Measurements from ENCODE around the gene PDGFA.

Gene PDGFA

GRCh38 chr7:514651-515598 lies 4.7 kb downstream of the PDGFA start:
- no peak for DNase-seq (ENCODE audit: extremely low read depth, low read depth)
- no peak for TF ChIP-seq CTCF (IDR thresholded peaks at IDR 0.05; ENCODE audit: low read depth, low read length, missing control alignments)
- no peak overlapping the region for H3K4me3 ChIP-seq (replicated peaks; ENCODE audit: low read depth, low read length)

- no peak for DNase-seq (ENCODE audit: extremely low read depth, low read depth)
- no peak for TF ChIP-seq CTCF (IDR thresholded peaks at IDR 0.05; ENCODE audit: low read depth, low read length, missing control alignments)
- no peak overlapping the region for H3K4me3 ChIP-seq (replicated peaks; ENCODE audit: low read depth, low read length)
Observed at GRCh38 chr7:514242-514641, 5.4 kb downstream of the PDGFA start.

GRCh38 chr7:513521-514166 lies 6.0 kb downstream of the PDGFA start:
- no peak overlapping the region for H3K4me3 ChIP-seq (replicated peaks; ENCODE audit: low read depth, low read length)
- TF ChIP-seq CTCF (IDR thresholded peaks at IDR 0.05; ENCODE audit: low read depth, low read length, missing control alignments): no peak
- DNase-seq (ENCODE audit: extremely low read depth, low read depth): no peak

- DNase-seq (ENCODE audit: extremely low read depth, low read depth): no peak
- no peak overlapping the region for H3K4me3 ChIP-seq (replicated peaks; ENCODE audit: low read depth, low read length)
- no peak for TF ChIP-seq CTCF (IDR thresholded peaks at IDR 0.05; ENCODE audit: low read depth, low read length, missing control alignments)
Observed at GRCh38 chr7:512541-513311, 6.9 kb downstream of the PDGFA start.

- H3K4me3 ChIP-seq (replicated peaks; ENCODE audit: low read depth, low read length): no peak overlapping the region
- TF ChIP-seq CTCF (IDR thresholded peaks at IDR 0.05; ENCODE audit: low read depth, low read length, missing control alignments): no peak
- DNase-seq (ENCODE audit: extremely low read depth, low read depth): no peak
Observed at GRCh38 chr7:512146-512510, 7.5 kb downstream of the PDGFA start.

- no peak overlapping the region for H3K4me3 ChIP-seq (replicated peaks; ENCODE audit: low read depth, low read length)
- no peak for TF ChIP-seq CTCF (IDR thresholded peaks at IDR 0.05; ENCODE audit: low read depth, low read length, missing control alignments)
- no peak for DNase-seq (ENCODE audit: extremely low read depth, low read depth)
Observed at GRCh38 chr7:511476-512145, 8.0 kb downstream of the PDGFA start.
